Pancreas (tissue), 10 donors: ENCODE measurements around the gene NUDT13. TPM values are rescaled to one million over a fixed set of nuclear protein-coding genes. Genes with fewer than 3 reads are reported as not detected.

ENCODE experiments used
- ATAC-seq, 4 donors: fragments of 200-7000 bp; cut with Tn5 transposase; one replicate each; pipeline versions ENCODE4 v1.8.0 to v1.9.1; 2020; ENCODE audit warnings: mild to moderate bottlenecking in 4 of 4, moderate library complexity in 4 of 4
- DNase-seq, 6 donors: peaks; one replicate each; pipeline ENCODE4 v3.0.0-alpha.2; 2020
- FAIRE-seq: peaks from 2 replicates; lab custom pipeline; 2012; peaks lifted over from hg19 to GRCh38; lab: Jason Lieb, UNC
- H3K27ac ChIP-seq, 4 donors: fragments of 200-600 bp; sonication (generic); 1 replicate in 3 of 4; 2 replicates in 1 of 4; pipeline versions ENCODE4 v1.5.0 to v1.8.0; 2020
- H3K27me3 ChIP-seq, 4 donors: fragments of 200-600 bp; one replicate each; pipeline ENCODE4 v1.8.0; 2021
- H3K36me3 ChIP-seq, 3 donors: fragments of 200-600 bp; sonication (generic) in 1 of 3; one replicate each; pipeline versions ENCODE4 v1.5.0 to v1.8.0; 2020 to 2021
- H3K4me1 ChIP-seq, 3 donors: fragments of 200-600 bp; one replicate each; pipeline ENCODE4 v1.8.0; 2021
- H3K4me3 ChIP-seq, 4 donors: fragments of 200-600 bp; sonication (generic) in 2 of 4; one replicate each; pipeline versions ENCODE4 v1.5.0 to v1.8.0; 2020 to 2021
- H3K9me3 ChIP-seq, 4 donors: fragments of 200-600 bp; one replicate each; pipeline ENCODE4 v1.8.0; 2021
- WGBS, 2 donors: extraction: QIAGEN DNeasy Blood & Tissue Kit; methylation state at CpG; one replicate each; pipeline ENCODE4 v1.1.7; 2013; 5-methylcytosine and 5-hydroxymethylcytosine counted together
- intact Hi-C, 3 donors: fragments of 100-400 bp; cut with DNase I; formaldehyde crosslinking; loops; one replicate each; pipeline versions ENCODE4 v1.11.1 to v1.14.2; 2022
- polyA plus RNA-seq, 2 donors: library from polyadenylated mRNA; stranded (reverse); fragments of 200-250 nt; gene quantifications; one replicate each; pipeline ENCODE4 v1.2.3, GENCODE V29; 2013
- total RNA-seq, 6 donors: library from RNA; stranded (reverse); fragmentation: NEBNext Ultra II Directional in 4 of 6; extraction: Animal tissue kit (Norgen Biotek cat#: 25700) in 4 of 6; gene quantifications; one replicate each; pipeline versions ENCODE4 v1.2.1 to v1.2.4, GENCODE V29; 2021 to 2023
- TF ChIP-seq, protein P1 (sequence below), 4 donors: fragments of 200-600 bp; sonication (generic) in 3 of 4; IDR thresholded peaks; one replicate each; pipeline versions ENCODE4 v1.5.0 to v1.8.0; 2021; ENCODE audit warnings: antibody characterized with exemption in 4 of 4
- donor health status: healthy with polysubstance abuse.
- donor health status: DM: no; HTN: no; CAD: no; lungs with moderate emphysema.
- donor health status: DM: no; HTN: no; CAD: no.
- donor health status: control.
- donor health status: control.
- donor health status: Bipolar disorder and iron deficiency.
- donor health status: DM: yes; HTN: yes; CAD: no.
- donor health status: DM: no; HTN: no; CAD: no.
- donor health status: DM: no; HTN: no; CAD: no.
- donor health status: DM: yes; HTN: yes; CAD: no.

Gene NUDT13
- total and polyA plus RNA-seq, 8 donors: 0.95 to 2.4 (median 1.3) TPM

DNA sequence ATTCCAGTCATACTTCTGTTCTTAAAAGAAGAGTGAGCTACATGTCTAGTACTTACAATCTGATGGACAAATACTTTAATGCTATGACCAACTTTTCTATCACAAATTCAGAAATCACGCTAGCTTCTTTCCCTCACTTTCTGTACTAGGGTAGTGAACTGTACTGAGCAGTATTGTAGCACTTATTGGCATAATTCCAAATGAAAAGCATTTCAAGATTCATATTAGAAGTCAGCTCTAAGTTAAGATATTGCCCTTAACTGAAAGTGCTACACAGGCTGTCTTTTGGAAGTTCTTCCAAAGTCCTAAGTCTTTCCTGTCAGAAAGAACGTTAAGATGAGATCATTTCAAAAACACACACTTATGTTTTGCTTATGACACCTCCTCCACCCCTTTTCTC lies 27.0 kb upstream of the NUDT13 start:
- no peak overlapping the region for H3K4me3 ChIP-seq
- H3K36me3 ChIP-seq: no peaks in the 10 kb centered on the region
- no peaks in the 10 kb centered on the region for H3K27me3 ChIP-seq
- DNase-seq: no peak
- WGBS, 2 donors: 58 to 62% methylated on average over 2 of the region's 2 CpGs
- no peak for ATAC-seq
- FAIRE-seq: no peak
- H3K9me3 ChIP-seq: no peaks in the 10 kb centered on the region
- no peak overlapping the region for H3K27ac ChIP-seq
- TF ChIP-seq, protein P1, sequence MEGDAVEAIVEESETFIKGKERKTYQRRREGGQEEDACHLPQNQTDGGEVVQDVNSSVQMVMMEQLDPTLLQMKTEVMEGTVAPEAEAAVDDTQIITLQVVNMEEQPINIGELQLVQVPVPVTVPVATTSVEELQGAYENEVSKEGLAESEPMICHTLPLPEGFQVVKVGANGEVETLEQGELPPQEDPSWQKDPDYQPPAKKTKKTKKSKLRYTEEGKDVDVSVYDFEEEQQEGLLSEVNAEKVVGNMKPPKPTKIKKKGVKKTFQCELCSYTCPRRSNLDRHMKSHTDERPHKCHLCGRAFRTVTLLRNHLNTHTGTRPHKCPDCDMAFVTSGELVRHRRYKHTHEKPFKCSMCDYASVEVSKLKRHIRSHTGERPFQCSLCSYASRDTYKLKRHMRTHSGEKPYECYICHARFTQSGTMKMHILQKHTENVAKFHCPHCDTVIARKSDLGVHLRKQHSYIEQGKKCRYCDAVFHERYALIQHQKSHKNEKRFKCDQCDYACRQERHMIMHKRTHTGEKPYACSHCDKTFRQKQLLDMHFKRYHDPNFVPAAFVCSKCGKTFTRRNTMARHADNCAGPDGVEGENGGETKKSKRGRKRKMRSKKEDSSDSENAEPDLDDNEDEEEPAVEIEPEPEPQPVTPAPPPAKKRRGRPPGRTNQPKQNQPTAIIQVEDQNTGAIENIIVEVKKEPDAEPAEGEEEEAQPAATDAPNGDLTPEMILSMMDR (IDR thresholded peaks at IDR 0.05): no peak
- intact Hi-C loops: no loop called here
- no peaks in the 10 kb centered on the region for H3K4me1 ChIP-seq

DNA sequence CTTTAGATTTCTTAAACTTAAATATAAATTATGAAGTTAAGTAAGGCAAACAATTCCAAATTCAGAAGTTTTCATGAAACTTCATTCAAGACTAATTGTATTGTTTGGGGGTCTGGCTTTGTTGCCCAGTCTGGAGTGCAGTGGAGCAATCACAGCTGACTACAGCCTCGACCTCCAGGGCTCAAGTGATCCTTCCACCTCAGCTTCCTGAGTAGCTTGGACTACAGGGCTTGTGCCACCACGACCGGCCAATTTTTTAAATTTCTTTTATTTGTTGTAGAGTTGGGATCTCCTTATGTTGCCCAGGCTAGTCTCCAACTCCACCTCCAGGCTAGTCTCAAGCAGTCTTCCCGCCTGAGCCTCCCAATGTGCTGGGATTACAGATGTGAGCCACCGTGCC lies 26.0 kb upstream of the NUDT13 start:
- WGBS, 2 donors: 93 to 94% methylated on average over 5 of the region's 5 CpGs
- intact Hi-C loops: no loop called here
- Histone ChIP-seq H3K4me3 (no peak overlapping the region), H3K4me1 (peaks cover 0 to 9% (median 3%) of the 10 kb centered on the region in 3 donors), H3K36me3 (no peaks in the 10 kb centered on the region), H3K9me3 (no peaks in the 10 kb centered on the region), H3K27me3 (no peaks in the 10 kb centered on the region), H3K27ac (no peak overlapping the region)
- FAIRE-seq (no peak), DNase-seq (no peak), ATAC-seq (no peak)
- TF ChIP-seq, protein P1 (IDR thresholded peaks at IDR 0.05): no peak

GRCh38 chr10:73086816-73087215 lies 23.4 kb upstream of the NUDT13 start:
- intact Hi-C loops: no loop called here
- WGBS, 2 donors: 30 to 42% methylated on average over 4 of the region's 4 CpGs
- Histone ChIP-seq H3K4me1 (peaks cover under 1 to 19% (median 3%) of the 10 kb centered on the region in 3 donors), H3K9me3 (no peaks in the 10 kb centered on the region), H3K4me3 (no peak overlapping the region), H3K36me3 (no peaks in the 10 kb centered on the region), H3K27me3 (no peaks in the 10 kb centered on the region), H3K27ac (peak overlapping the region in 2 of 4 donors; percentile 45 to 60)
- DNase-seq (no peak), ATAC-seq (peak; percentile 80 to 88 (median 86)), FAIRE-seq (no peak)
- TF ChIP-seq, protein P1 (IDR thresholded peaks at IDR 0.05): no peak

DNA sequence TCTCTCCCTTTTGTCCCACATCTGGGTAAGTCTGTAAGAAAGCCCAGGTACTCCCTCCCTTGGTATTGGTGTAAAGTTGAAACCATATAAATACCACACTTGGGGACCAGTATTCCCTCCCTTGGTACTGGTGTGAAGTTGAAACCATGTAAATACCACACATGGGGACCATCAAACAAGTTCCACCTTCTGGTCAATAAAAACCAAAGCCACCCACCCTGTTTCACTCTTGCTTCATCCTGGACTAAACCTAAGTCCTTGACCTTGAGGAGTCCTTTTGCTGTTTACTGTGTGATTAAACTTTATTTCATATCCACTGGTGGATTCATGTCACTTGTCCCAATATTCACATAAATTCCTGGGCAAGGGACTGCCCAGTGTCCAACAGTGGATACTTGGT lies 22.0 kb upstream of the NUDT13 start:
- Histone ChIP-seq H3K4me1 (peaks cover 3 to 22% (median 3%) of the 10 kb centered on the region in 3 donors), H3K36me3 (no peaks in the 10 kb centered on the region), H3K4me3 (no peak overlapping the region), H3K27me3 (no peaks in the 10 kb centered on the region), H3K9me3 (no peaks in the 10 kb centered on the region), H3K27ac (peak overlapping the region in 1 of 4 donors; percentile 60)
- TF ChIP-seq, protein P1 (IDR thresholded peaks at IDR 0.05): no peak
- DNase-seq (no peak), ATAC-seq (peak in 3 of 4 donors; percentile 10 to 48 (median 17)), FAIRE-seq (no peak)
- intact Hi-C loops: no loop called here

GRCh38 chr10:73092830-73093229 lies 17.4 kb upstream of the NUDT13 start:
- Histone ChIP-seq H3K9me3 (no peaks in the 10 kb centered on the region), H3K27me3 (no peaks in the 10 kb centered on the region), H3K27ac (no peak overlapping the region), H3K4me1 (peaks cover 3 to 33% (median 8%) of the 10 kb centered on the region in 3 donors), H3K4me3 (no peak overlapping the region), H3K36me3 (no peaks in the 10 kb centered on the region)
- WGBS, 2 donors: 99 to 100% methylated on average over 3 of the region's 3 CpGs
- intact Hi-C loops: no loop called here
- ATAC-seq (no peak), FAIRE-seq (no peak), DNase-seq (no peak)
- TF ChIP-seq, protein P1 (IDR thresholded peaks at IDR 0.05): no peak
